Measurements from ENCODE around the gene GOLPH3.
"Not testable (repeated sequence)": the region's sequence is repeated elsewhere in the genome, so short reads cannot be mapped to it uniquely, and the experiment has no call there.

- not testable (repeated sequence) for TF ChIP-seq CTCF (conservative IDR thresholded peaks at IDR 0.05; ENCODE audit: low read length); EZH2phosphoT487 (IDR thresholded peaks at IDR 0.05; ENCODE audit: borderline replicate concordance)
Observed at GRCh38 chr5:32208837-32209236, 34.7 kb upstream of the GOLPH3 start.

Measured in Loucy (cell line).